Measurements from ENCODE around the gene ZRANB1.
"Not testable (repeated sequence)": the region's sequence is repeated elsewhere in the genome, so short reads cannot be mapped to it uniquely, and the experiment has no call there.

Gene ZRANB1

GRCh38 chr10:124913167-124913566, 28.8 kb upstream of the ZRANB1 start:
- H3K4me3 ChIP-seq (ENCODE audit: low read depth, low read length), result no peak overlapping the region
- TF ChIP-seq, protein P1, sequence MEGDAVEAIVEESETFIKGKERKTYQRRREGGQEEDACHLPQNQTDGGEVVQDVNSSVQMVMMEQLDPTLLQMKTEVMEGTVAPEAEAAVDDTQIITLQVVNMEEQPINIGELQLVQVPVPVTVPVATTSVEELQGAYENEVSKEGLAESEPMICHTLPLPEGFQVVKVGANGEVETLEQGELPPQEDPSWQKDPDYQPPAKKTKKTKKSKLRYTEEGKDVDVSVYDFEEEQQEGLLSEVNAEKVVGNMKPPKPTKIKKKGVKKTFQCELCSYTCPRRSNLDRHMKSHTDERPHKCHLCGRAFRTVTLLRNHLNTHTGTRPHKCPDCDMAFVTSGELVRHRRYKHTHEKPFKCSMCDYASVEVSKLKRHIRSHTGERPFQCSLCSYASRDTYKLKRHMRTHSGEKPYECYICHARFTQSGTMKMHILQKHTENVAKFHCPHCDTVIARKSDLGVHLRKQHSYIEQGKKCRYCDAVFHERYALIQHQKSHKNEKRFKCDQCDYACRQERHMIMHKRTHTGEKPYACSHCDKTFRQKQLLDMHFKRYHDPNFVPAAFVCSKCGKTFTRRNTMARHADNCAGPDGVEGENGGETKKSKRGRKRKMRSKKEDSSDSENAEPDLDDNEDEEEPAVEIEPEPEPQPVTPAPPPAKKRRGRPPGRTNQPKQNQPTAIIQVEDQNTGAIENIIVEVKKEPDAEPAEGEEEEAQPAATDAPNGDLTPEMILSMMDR (IDR thresholded peaks at IDR 0.05; ENCODE audit: low read depth, low read length, missing control alignments), result no peak
- no peak for DNase-seq (ENCODE audit: low read depth)

GRCh38 chr10:124914398-124914797, 27.5 kb upstream of the ZRANB1 start:
- DNase-seq (ENCODE audit: low read depth); H3K4me3 ChIP-seq (ENCODE audit: low read depth, low read length): not testable (repeated sequence)

DNA sequence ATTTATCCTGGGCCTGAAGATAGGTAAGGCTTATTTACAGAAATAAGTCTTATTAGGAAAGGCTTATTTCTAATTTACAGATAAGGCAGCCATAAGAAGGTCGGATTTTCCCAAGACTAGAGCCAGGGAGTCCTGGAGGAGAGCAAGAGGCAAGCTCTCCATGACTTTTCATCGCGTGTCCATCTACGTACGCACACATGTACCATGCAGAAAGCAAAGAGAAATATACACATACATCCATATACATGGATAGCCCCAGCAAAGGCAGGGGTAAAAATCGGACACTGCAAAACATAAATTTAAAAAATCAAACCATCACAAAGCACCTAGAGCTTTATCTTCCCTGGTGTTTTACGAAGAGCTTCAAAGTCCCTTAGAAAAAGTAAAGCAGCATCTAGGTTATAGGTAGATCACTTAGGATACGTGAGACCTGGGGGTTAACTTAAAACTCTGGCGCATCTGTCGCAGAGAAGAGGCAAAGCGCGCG, 25.8 kb upstream of the ZRANB1 start:
- peak overlapping the region; percentile 98 for H3K4me3 ChIP-seq (ENCODE audit: low read depth, low read length)
- TF ChIP-seq, protein P1 (IDR thresholded peaks at IDR 0.05; ENCODE audit: low read depth, low read length, missing control alignments), result no peak
- DNase-seq (ENCODE audit: low read depth), result no peak

DNA sequence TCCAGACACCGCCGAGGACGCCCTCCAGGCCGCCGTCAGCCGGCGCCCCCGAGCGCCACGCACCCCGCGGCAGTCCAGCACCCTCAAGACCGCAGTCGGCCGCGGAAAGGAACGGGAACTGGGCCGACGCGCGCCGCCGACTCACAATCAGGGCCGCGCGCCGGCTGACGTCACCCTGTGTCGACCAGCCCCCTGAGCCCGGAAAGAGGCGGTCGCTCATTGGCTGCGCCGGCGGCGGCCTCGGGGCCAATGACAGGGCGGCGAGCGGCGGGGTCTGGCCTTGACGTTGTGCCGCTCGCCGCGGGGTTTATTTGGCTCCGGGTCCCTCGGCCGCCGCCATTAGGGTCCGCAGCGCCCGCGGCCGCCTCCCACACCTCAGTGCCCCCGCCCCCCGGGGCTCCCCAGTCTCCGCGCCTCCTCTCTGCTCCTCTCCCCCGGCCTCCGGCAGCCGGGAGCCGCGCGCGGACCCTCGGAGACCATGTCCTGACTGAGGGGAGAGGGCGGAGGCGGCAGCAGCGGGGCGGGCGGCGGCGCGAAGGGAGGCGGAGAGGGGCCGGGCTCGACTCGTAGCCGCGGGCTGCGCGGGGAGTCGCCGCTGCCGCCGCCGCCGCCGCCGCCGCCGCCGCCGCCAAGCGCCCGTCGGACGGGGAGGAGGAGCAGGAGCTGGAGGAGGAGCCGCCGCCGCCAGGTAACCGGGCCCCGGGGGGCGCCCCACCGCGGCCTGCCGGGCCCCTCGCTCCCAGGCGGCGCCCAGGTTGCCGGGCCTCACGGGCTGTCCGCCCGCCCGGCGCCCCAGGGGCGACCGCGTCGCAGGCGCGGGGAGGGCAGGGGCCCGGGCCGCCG, 25.1 kb upstream of the ZRANB1 start:
- TF ChIP-seq, protein P1 (IDR thresholded peaks at IDR 0.05; ENCODE audit: low read depth, low read length, missing control alignments), result no peak
- peak overlapping the region; percentile 98 for H3K4me3 ChIP-seq (ENCODE audit: low read depth, low read length)
- DNase-seq (ENCODE audit: low read depth), result peak; percentile 77

GRCh38 chr10:124917428-124918190, 24.3 kb upstream of the ZRANB1 start:
- DNase-seq (ENCODE audit: low read depth), result no peak
- peak overlapping the region; percentile 98 for H3K4me3 ChIP-seq (ENCODE audit: low read depth, low read length)
- TF ChIP-seq, protein P1 (IDR thresholded peaks at IDR 0.05; ENCODE audit: low read depth, low read length, missing control alignments), result no peak

- TF ChIP-seq, protein P1 (IDR thresholded peaks at IDR 0.05; ENCODE audit: low read depth, low read length, missing control alignments), result no peak
- DNase-seq (ENCODE audit: low read depth), result no peak
- peak overlapping the region; percentile 98 for H3K4me3 ChIP-seq (ENCODE audit: low read depth, low read length)
Observed at GRCh38 chr10:124918191-124918830, 23.6 kb upstream of the ZRANB1 start.

GRCh38 chr10:124918906-124919305, 23.0 kb upstream of the ZRANB1 start:
- H3K4me3 ChIP-seq (ENCODE audit: low read depth, low read length), result no peak overlapping the region; the same call in 1 of the 2 replicates
- TF ChIP-seq, protein P1 (IDR thresholded peaks at IDR 0.05; ENCODE audit: low read depth, low read length, missing control alignments), result no peak
- DNase-seq (ENCODE audit: low read depth), result no peak

Measured in GM12864 (cell line).